GM18867 (cell line): ENCODE data around the gene DLG4.
A peak's percentile ranks its signal among the peaks of the same experiment; 100 is the strongest.

Experiments used
- ATAC-seq: cut with Tn5 transposase; IDR thresholded peaks from one replicate; pipeline ENCODE4 v1.9.1; 2021; ENCODE audit warnings: mild to moderate bottlenecking, moderate library complexity; ENCODE audit not compliant: unreplicated experiment

The DLG4 gene

DNA sequence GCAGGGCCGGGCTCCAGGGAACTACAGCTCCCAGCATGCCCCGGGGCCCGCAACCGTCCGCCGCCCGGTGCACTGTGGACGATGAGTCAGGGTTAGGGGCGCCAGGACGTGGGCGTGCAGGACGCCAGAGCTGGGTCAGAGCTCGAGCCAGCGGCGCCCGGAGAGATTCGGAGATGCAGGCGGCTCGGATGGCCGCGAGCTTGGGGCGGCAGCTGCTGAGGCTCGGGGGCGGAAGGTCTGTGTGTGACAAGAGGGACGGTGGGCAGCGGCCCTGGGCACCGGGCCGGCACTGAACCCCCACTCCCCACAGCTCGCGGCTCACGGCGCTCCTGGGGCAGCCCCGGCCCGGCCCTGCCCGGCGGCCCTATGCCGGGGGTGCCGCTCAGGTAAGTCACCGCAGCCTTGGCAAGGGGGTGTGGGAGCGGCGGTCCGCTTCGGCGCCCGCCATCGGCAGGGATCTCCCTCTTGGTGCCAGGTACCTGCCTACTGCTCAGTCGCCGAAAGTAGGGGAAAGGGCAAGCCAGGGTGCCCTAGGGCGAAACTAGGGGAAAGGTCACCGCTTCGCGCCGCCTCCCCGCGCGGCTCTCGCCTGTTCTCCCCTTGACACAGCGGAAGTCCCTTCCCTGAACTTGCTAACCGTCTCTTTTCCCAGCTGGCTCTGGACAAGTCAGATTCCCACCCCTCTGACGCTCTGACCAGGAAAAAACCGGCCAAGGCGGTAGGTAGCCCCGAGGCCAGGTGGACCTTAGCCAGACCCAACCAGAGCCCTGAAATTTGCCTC lies at the start of gene DLG4, which contains the start of gene ACADVL:
Gene DLG4 (minus strand): TSS at position 25 of the 781 bp plus-strand sequence.
Gene ACADVL (plus strand): TSS at position 127 of the 781 bp plus-strand sequence. CDS start 47 bp downstream, at position 174.
- ATAC-seq = peak; percentile 52

- no peak for ATAC-seq
Measured at GRCh38 chr17:7266784-7267183, 47.1 kb upstream of the DLG4 start.

GRCh38 chr17:7263801-7264078 lies 44.1 kb upstream of the DLG4 start:
- ATAC-seq = no peak

GRCh38 chr17:7262935-7263800 lies 43.5 kb upstream of the DLG4 start:
- ATAC-seq = no peak

DNA sequence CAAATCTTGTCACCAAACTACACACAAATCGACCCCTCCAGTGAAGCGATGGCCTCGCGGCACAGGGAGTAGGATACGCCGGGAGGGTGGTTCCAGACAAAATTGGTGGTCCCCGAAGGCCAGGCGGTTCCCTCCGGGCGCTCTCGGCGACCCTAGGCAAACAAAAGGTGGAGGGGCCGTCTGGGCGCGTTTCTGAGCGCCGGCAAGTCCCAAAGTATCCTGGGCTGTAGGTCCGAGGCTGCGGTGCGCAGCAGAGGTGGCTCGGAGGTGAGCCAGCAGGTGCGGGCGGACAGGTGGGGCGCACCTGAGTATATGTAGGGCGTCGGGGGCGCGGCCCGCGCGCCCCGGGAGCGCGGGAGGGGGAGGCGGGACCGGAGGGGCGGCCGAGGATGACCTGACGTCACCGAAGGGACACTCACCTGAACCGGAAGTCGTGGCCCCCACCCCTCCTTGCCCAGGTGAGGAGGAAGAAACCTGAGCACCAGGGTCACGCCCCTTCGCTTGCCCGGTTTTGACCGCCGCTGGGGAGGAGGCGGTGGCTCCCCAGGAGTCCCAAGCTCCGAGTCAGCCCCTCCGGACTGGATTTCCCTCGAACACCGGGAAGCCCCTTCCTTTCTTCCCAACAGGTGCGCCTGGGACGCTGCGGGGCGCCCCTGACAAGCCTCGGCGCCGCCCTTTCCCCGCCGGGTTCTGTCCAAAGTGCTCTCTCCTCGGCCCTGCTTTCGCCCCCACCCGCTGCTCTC lies 42.7 kb upstream of the DLG4 start, which contains the start of gene CLDN7:
Gene CLDN7 (minus strand): TSS at position 287 of the 743 bp plus-strand sequence. CDS start 435 bp downstream, outside the sequence.
- ATAC-seq = no peak

- ATAC-seq = no peak
Measured at GRCh38 chr17:7261379-7262191, 41.9 kb upstream of the DLG4 start.

- no peak for ATAC-seq
Measured at GRCh38 chr17:7260651-7261378, 41.2 kb upstream of the DLG4 start.

- ATAC-seq = no peak
Measured at GRCh38 chr17:7260151-7260550, 40.5 kb upstream of the DLG4 start.

- no peak for ATAC-seq
Measured at GRCh38 chr17:7259555-7259889, 39.9 kb upstream of the DLG4 start.

DNA sequence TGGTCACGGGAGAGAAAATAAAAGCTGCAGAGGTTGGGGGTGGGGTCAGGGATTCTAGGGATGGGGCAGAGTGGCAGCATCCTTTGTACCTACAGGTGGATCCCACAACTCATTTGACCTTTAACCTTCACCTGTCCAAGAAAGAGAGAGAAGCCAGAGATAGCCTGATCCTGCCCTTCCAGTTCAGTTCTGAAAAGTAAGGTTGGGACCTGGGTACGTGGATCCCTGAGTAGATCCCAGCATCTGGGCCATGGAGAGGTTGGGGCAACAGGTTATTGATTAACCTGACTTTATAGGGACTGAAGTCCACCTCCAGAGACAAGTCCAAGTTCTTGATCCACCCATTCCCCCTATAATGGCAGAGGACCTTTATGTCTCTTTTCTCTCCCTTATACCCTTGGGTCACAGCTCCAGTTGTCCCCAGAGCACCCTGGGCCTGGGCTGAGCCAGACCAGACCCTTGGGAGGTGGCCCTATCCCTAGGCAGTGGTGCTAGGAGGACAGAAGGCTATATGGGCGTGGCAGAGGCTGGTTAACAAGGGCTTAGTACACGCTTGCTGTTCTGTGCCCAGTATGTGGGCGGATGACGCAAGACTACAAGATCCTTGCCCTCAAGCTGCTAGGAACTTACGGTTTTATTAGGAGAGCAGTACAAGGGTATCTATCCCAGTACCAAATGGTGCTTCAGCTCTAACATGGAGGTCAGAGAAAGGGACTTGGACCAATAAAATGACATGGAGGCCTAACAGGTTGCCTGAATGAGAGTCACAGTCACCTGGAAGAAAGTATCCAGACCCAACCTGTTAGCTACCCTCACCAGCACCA lies 39.3 kb upstream of the DLG4 start:
- ATAC-seq = no peak

- ATAC-seq = no peak
Measured at GRCh38 chr17:7256766-7257456, 37.3 kb upstream of the DLG4 start.

GRCh38 chr17:7254511-7254910 lies 34.9 kb upstream of the DLG4 start:
- ATAC-seq = no peak

GRCh38 chr17:7253082-7253481 lies 33.4 kb upstream of the DLG4 start:
- no peak for ATAC-seq

GRCh38 chr17:7252176-7253043 lies 32.8 kb upstream of the DLG4 start, which contains the start of gene ELP5:
Gene ELP5, plus strand, starts transcription at chr17:7252215. Its CDS starts 336 bp downstream, at chr17:7252551.
- peak; percentile 47 for ATAC-seq

GRCh38 chr17:7251661-7252175 lies 32.1 kb upstream of the DLG4 start, which contains the start of gene CTDNEP1:
Gene CTDNEP1, minus strand, starts transcription at chr17:7251734. Its CDS starts 438 bp downstream, at chr17:7251296.
- peak; percentile 80 for ATAC-seq

GRCh38 chr17:7250695-7251627 lies 31.3 kb upstream of the DLG4 start:
- no peak for ATAC-seq
